ENCODE measurements around the gene ASGR2.
"Not testable (repeated sequence)": the region's sequence is repeated elsewhere in the genome, so short reads cannot be mapped to it uniquely, and the experiment has no call there.

The ASGR2 gene, protein sequence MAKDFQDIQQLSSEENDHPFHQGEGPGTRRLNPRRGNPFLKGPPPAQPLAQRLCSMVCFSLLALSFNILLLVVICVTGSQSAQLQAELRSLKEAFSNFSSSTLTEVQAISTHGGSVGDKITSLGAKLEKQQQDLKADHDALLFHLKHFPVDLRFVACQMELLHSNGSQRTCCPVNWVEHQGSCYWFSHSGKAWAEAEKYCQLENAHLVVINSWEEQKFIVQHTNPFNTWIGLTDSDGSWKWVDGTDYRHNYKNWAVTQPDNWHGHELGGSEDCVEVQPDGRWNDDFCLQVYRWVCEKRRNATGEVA

GRCh38 chr17:7114241-7114874 is at the start of gene ASGR2:
Gene ASGR2, minus strand, starts transcription at chr17:7114822. Its CDS starts 582 bp downstream, at chr17:7114240.
- no peak for DNase-seq

- DNase-seq = not testable (repeated sequence)
These were observed 44.9 kb upstream of the ASGR2 start for GRCh38 chr17:7159571-7159970.

DNA sequence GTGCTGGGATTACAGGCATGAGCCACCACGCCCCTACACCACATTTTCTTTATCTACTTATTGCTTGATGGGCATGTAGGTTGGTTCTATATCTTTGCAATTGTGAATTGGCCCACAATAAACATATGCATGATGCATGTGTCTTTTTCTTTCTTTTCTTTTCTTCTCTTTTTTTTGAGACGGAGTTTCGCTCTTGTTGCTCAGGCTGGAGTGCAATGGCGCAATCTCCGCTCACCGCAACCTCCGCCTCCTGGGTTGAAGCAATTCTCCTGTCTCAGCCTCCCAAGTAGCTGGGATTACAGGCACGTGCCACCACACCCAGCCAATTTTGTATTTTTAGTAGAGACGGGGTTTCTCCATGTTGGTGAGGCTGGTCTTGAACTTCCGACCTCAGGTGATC is 43.8 kb upstream of the ASGR2 start:
- DNase-seq = not testable (repeated sequence)

- DNase-seq = no peak
These were observed 41.8 kb upstream of the ASGR2 start for GRCh38 chr17:7156342-7156940.

GRCh38 chr17:7147772-7148171 is 33.1 kb upstream of the ASGR2 start:
- no peak for DNase-seq

GRCh38 chr17:7146115-7146514 is 31.5 kb upstream of the ASGR2 start:
- no peak for DNase-seq

- DNase-seq = no peak
These were observed 29.6 kb upstream of the ASGR2 start for GRCh38 chr17:7144213-7144612.

- DNase-seq = no peak
These were observed 27.2 kb upstream of the ASGR2 start for GRCh38 chr17:7141824-7142223.

DNA sequence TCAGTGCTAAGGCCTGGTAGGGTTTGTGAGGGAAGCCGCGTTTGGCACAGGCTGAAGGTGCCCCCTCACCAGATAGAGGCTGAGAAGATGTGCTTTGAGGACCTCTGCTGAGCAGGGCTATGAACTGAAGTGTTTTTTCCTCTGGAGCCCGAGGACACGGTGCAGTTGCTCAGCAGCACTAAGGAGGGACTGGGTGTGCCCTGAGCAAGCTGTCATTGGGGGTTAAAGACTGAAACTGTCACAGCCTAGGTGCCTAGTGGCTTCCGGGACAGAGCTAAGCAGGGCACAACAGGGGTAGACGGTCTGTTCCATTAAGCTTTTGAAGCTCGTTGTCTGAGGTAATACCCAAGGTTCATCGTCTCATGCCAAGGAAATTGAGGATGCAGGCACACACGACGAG is 24.8 kb upstream of the ASGR2 start:
- no peak for DNase-seq

DNA sequence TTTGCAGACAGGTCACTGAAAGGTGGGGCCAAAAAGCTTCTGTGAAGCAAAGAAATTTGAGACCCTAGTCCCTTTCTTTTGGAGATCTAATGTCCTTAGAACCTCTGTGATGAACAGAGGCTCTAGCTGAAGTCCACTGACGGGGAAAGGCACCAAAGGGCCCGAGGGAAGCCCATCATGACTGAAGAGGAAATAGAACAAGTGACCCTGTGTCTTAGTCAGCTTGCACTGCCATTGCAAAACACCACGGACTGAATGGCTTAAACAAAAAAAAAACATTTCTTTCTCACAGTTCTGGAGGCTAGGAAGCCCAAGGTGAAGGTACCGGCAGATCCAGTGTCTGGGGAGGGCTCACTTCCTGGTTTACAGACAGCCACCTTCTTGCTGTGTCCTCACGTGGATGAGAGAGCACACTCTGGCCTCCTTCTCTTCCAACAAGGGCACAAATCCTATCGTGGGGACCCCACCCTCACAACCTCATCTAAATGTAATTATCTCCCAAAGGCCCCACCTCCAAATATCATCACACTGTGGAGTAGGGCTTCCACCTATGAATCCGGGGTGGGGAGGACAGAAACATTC is 24.3 kb upstream of the ASGR2 start:
- DNase-seq = no peak

DNA sequence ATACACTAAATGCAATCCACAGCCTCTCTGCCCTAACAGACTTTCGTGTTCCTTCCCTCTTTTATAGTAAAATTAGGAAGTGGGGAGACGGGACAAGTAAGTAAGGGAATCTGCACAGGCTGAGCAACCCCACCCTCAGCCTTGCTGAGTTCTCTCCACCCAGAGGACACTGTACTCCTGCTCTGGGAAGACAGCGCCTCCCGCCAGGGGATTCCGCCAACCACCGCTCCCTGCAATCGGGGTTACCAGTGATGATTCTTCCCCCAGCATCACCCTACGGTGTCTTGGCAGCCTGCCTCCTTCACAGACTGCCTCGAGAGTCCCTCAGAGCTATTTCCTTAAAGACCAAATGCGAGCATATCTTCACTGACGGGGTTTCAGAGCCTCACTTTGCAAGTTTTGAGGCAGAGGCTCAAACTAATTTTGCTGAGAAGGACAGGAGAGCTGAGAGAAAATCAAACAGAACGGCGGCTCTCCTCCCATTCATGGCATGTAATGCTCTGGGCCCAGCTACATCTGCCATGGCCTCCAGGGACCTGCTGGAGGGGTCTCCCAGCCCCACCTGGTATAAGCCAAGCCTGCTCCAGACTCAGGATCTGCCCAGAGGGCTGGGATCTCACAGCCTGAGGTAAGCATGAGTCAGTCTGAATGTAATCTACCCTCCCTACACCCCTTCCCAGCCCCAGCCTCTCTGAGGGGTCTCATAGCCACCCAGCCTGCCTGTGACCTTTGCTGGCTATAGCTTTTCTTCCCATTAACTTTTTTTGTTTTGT is 22.7 kb upstream of the ASGR2 start:
- no peak for DNase-seq

- peak; percentile 79 to 80 for DNase-seq
These were observed 21.8 kb upstream of the ASGR2 start for GRCh38 chr17:7136266-7136877.

GRCh38 chr17:7133916-7134315 is 19.3 kb upstream of the ASGR2 start:
- no peak for DNase-seq

- peak; percentile 34 to 47 for DNase-seq
These were observed 18.8 kb upstream of the ASGR2 start for GRCh38 chr17:7133424-7133823.

GRCh38 chr17:7132511-7133094 is 18.0 kb upstream of the ASGR2 start:
- DNase-seq = peak; percentile 32 to 36

DNA sequence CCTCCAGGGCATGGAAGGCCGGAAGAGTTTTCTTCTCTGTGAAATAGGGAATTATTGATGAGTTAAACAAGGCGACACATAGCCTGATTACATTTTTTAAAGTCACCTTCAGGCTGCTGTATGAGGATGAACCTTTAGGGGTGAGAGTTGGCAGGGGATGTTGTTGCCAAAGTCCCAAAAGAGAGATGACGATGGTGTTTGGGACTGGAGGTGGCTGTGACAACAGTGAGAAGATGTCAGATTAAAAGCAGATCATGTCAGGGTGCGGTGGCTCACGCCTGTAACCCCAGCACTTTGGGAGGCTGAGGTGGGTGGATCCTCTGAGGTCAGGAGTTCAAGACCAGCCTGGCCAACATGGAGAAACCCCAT is 16.8 kb upstream of the ASGR2 start:
- no peak for DNase-seq

- DNase-seq = no peak
These were observed 16.2 kb upstream of the ASGR2 start for GRCh38 chr17:7130621-7131422.

DNA sequence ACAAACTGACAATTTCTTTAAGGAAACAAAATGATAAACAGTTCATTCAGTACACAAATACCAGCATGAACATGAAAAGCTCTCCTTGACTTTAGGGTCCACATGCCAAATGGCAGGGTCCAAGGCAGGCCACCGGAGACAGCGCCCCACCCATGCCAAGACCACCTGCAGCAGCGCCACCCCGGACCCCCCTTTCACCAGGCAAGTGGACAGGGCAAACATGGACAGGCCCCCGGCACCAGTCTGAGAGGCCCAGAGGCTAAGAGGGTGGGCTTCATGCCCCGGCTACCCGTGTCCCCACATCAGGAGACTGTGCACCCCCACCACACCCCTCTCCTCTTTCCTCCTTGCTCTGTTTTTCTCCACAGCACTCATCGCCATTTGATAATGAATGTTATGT is 14.7 kb upstream of the ASGR2 start:
- no peak for DNase-seq

DNA sequence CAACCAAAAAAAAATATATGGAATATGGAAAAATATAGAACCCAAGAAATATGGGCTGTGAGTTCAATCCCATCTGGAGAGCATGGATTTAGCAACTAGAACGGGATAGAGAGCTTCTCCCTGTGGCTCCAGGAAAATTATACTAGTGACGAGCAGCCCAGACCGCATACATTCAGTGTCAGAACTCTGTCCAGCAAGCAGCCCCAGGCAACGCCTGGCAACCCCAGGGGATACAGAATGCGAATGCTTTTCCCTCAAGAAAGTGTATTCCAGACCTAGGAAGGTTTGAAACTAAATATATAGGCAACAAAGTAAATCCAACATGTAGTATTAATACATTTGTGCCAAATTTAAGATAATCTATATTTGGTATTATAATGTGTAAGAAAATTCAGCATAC is 13.5 kb upstream of the ASGR2 start:
- DNase-seq = no peak

- DNase-seq = not testable (repeated sequence)
These were observed 12.9 kb upstream of the ASGR2 start for GRCh38 chr17:7127501-7127900.

- DNase-seq = not testable (repeated sequence)
These were observed 11.8 kb upstream of the ASGR2 start for GRCh38 chr17:7126386-7126785.
